Measurements from ENCODE around the gene PTPDC1.

DNA sequence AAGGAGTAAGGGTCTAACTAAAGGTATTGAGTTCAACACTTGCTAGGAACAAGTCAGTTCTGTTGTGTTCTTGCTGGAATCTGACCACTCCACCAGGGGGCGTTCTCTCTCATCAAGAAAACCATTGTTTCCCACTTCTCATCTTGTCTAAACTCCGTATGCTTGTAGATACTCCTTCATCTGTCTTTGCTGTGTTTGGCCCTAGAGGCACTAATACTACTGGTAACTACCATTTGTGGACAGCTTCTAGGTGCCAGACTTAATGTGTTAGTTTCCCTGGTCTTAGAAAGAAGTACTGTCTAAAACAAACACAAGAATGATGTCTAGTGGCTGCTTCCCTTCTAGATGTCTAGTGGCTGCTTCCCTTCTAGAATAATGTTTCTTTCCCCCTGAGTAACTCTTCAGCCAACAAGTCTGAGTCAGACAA lies 18.7 kb upstream of the PTPDC1 start:
- TF ChIP-seq POLR2A (IDR thresholded peaks at IDR 0.05; ENCODE audit: control extremely low read depth in 1 of 2, low read depth in 2 of 2, low read length in 2 of 2) (no peak), POLR2AphosphoS5 (IDR thresholded peaks at IDR 0.05; ENCODE audit: low read depth, low read length) (no peak), MAFK (IDR thresholded peaks at IDR 0.05; ENCODE audit: low read depth, low read length) (no peak), KDM1A (IDR thresholded peaks at IDR 0.05; ENCODE audit: borderline replicate concordance, low read length) (no peak), YY1 (IDR thresholded peaks at IDR 0.05; ENCODE audit: low read depth, low read length) (no peak), RAD21 (IDR thresholded peaks at IDR 0.05 in 1 of 2, conservative IDR thresholded peaks at IDR 0.05 in 1 of 2; ENCODE audit: low read depth in 2 of 2, low read length in 2 of 2) (peak; percentile 82 to 87), GABPA (IDR thresholded peaks at IDR 0.05; ENCODE audit: borderline replicate concordance, insufficient read depth, low read length) (no peak), EGR1 (IDR thresholded peaks at IDR 0.05; ENCODE audit: borderline replicate concordance, low read depth, low read length) (no peak), JUND (IDR thresholded peaks at IDR 0.05; ENCODE audit: low read length) (no peak)
- TF ChIP-seq, protein P1, sequence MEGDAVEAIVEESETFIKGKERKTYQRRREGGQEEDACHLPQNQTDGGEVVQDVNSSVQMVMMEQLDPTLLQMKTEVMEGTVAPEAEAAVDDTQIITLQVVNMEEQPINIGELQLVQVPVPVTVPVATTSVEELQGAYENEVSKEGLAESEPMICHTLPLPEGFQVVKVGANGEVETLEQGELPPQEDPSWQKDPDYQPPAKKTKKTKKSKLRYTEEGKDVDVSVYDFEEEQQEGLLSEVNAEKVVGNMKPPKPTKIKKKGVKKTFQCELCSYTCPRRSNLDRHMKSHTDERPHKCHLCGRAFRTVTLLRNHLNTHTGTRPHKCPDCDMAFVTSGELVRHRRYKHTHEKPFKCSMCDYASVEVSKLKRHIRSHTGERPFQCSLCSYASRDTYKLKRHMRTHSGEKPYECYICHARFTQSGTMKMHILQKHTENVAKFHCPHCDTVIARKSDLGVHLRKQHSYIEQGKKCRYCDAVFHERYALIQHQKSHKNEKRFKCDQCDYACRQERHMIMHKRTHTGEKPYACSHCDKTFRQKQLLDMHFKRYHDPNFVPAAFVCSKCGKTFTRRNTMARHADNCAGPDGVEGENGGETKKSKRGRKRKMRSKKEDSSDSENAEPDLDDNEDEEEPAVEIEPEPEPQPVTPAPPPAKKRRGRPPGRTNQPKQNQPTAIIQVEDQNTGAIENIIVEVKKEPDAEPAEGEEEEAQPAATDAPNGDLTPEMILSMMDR (IDR thresholded peaks at IDR 0.05; ENCODE audit: control extremely low read depth in 1 of 3, insufficient read depth in 1 of 3, low read depth in 1 of 3, low read length in 3 of 3): peak in 2 of 3 experiments; percentile 73 to 87; a peak in 3 of 4 replicates
